Adrenal gland (tissue), 12 donors: ENCODE measurements around the gene OXSR1. TPM values are rescaled to one million over a fixed set of nuclear protein-coding genes. Genes with fewer than 3 reads are reported as not detected.

Experiments used
- DNase-seq, 7 donors: peaks; one replicate each; pipeline ENCODE4 v3.0.0-alpha.2; 2019 to 2020
- H3K27ac ChIP-seq, 5 donors: fragments of 200-600 bp; sonication (generic) in 4 of 5; 1 replicate in 3 of 5; 2 replicates in 2 of 5; pipeline versions ENCODE4 v1.5.1 to v1.8.0; 2016 to 2020; ENCODE audit warnings: mild to moderate bottlenecking in 1 of 5
- H3K27me3 ChIP-seq: fragments of 200-600 bp; 2 replicates; pipeline ENCODE4 v1.8.0; 2021
- H3K36me3 ChIP-seq, 2 donors: fragments of 200-600 bp; replicated peaks in 1 of 2; 1 replicate in 1 of 2; 2 replicates in 1 of 2; pipeline versions ENCODE4 v1.5.1 to v1.8.0; 2018 to 2022
- H3K4me1 ChIP-seq, 2 donors: fragments of 200-600 bp; replicated peaks in 1 of 2; 1 replicate in 1 of 2; 2 replicates in 1 of 2; pipeline versions ENCODE4 v1.5.1 to v1.8.0; 2018 to 2021
- H3K4me3 ChIP-seq, 4 donors: fragments of 200-600 bp; sonication (generic) in 3 of 4; one replicate each; pipeline ENCODE4 v1.5.1; 2016 to 2018
- H3K9me3 ChIP-seq, 3 donors: fragments of 200-600 bp; sonication (generic) in 1 of 3; replicated peaks in 1 of 3; 1 replicate in 2 of 3; 2 replicates in 1 of 3; pipeline versions ENCODE4 v1.5.1 to v1.8.0; 2016 to 2021
- CTCF ChIP-seq, 6 experiments: fragments of 450-650 bp in 4 of 6; fragments of 200-600 bp in 2 of 6; sonication (generic) in 1 of 6; IDR thresholded peaks; 1 replicate in 5 of 6; 2 replicates in 1 of 6; pipeline versions ENCODE4 v1.5.1 to v1.8.0; 2016 to 2021; ENCODE audit warnings: antibody characterized with exemption in 6 of 6, mild to moderate bottlenecking in 2 of 6, moderate library complexity in 1 of 6
- POLR2A ChIP-seq, 2 donors: fragments of 450-650 bp; IDR thresholded peaks; one replicate each; pipeline ENCODE4 v1.6.1; 2017; ENCODE audit warnings: antibody characterized with exemption in 2 of 2, mild to moderate bottlenecking in 2 of 2, moderate library complexity in 1 of 2
- WGBS, 4 donors: extraction: QIAGEN DNeasy Blood & Tissue Kit in 2 of 4; methylation state at CpG; one replicate each; pipeline versions ENCODE4 v1.1.5 to v1.1.7; 2013 to 2017; 5-methylcytosine and 5-hydroxymethylcytosine counted together
- intact Hi-C, 2 donors: fragments of 100-400 bp; cut with DNase I; formaldehyde crosslinking; loops; one replicate each; pipeline versions ENCODE4 v1.14.1 to v1.15.0; 2022 to 2023
- polyA plus RNA-seq, 3 donors: library from polyadenylated mRNA; stranded (reverse); fragments of 200-250 nt in 2 of 3; fragments of 350-450 nt in 1 of 3; fragmentation: Illumina TruSeq in 1 of 3; extraction: RNeasy Lipid Tissue Mini Kit (QIAGEN cat#74804) in 1 of 3; gene quantifications; one replicate each; pipeline ENCODE4 v1.2.3, GENCODE V29; 2013 to 2014
- total RNA-seq, 9 donors: library from RNA; depleted of rRNA in 4 of 9; stranded (reverse); fragments of >200 nt in 4 of 9; fragments of 120-200 nt in 1 of 9; fragmentation: NEBNext Ultra II Directional in 1 of 9; extraction: Animal tissue kit (Norgen Biotek cat#: 25700) in 1 of 9; gene quantifications; one replicate each; pipeline versions ENCODE4 v1.1.0 to v1.2.4, GENCODE V29; 2013 to 2023
- donor health status: healthy with polysubstance abuse.
- donor health status: Bipolar disorder and iron deficiency.
- donor health status: DM: yes; HTN: yes; CAD: no.
- donor health status: DM: no; HTN: no; CAD: no.
- donor health status: DM: no; HTN: no; CAD: no.
- donor health status: DM: yes; HTN: yes; CAD: no.

Gene OXSR1
- total and polyA plus RNA-seq, 12 donors: 14.8 to 47.5 (median 29.3) TPM

GRCh38 chr3:38154625-38155255 lies 10.6 kb upstream of the OXSR1 start:
- TF ChIP-seq POLR2A (IDR thresholded peaks at IDR 0.05) (no peak), CTCF (IDR thresholded peaks at IDR 0.05) (no peak)
- no peaks in the 10 kb centered on the region for H3K9me3 ChIP-seq
- 49 to 69% (median 64%) methylated on average over 2 of the region's 2 CpGs for WGBS, 4 donors
- H3K4me1 ChIP-seq: peaks cover 0 to 4% of the 10 kb centered on the region in 2 donors
- no peaks in the 10 kb centered on the region for H3K36me3 ChIP-seq
- DNase-seq: no peak
- H3K27me3 ChIP-seq: no peaks in the 10 kb centered on the region
- H3K4me3 ChIP-seq: no peak overlapping the region
- intact Hi-C loops: no loop called here
- no peak overlapping the region for H3K27ac ChIP-seq

GRCh38 chr3:38155825-38156224 lies 9.5 kb upstream of the OXSR1 start:
- no peaks in the 10 kb centered on the region for H3K9me3 ChIP-seq
- H3K4me3 ChIP-seq: no peak overlapping the region
- 86 to 90% (median 88%) methylated on average over 2 of the region's 2 CpGs for WGBS, 4 donors
- H3K27ac ChIP-seq: no peak overlapping the region
- H3K36me3 ChIP-seq: no peaks in the 10 kb centered on the region
- DNase-seq: no peak
- peaks cover 0 to 4% of the 10 kb centered on the region in 2 donors for H3K4me1 ChIP-seq
- H3K27me3 ChIP-seq: no peaks in the 10 kb centered on the region
- TF ChIP-seq POLR2A (IDR thresholded peaks at IDR 0.05) (no peak), CTCF (IDR thresholded peaks at IDR 0.05) (no peak)
- intact Hi-C loops: no loop called here

- no peak overlapping the region for H3K27ac ChIP-seq
- H3K36me3 ChIP-seq: no peaks in the 10 kb centered on the region
- peaks cover 0 to 4% of the 10 kb centered on the region in 2 donors for H3K4me1 ChIP-seq
- WGBS, 4 donors: 83 to 100% (median 95%) methylated on average over 2 of the region's 2 CpGs
- intact Hi-C loops: no loop called here
- H3K27me3 ChIP-seq: no peaks in the 10 kb centered on the region
- TF ChIP-seq CTCF (IDR thresholded peaks at IDR 0.05): no peak
- no peak for TF ChIP-seq POLR2A (IDR thresholded peaks at IDR 0.05)
- DNase-seq: no peak
- H3K9me3 ChIP-seq: no peaks in the 10 kb centered on the region
- H3K4me3 ChIP-seq: no peak overlapping the region
Measured at GRCh38 chr3:38157117-38157516, 8.2 kb upstream of the OXSR1 start.

GRCh38 chr3:38157595-38157994 lies 7.7 kb upstream of the OXSR1 start:
- Histone ChIP-seq H3K4me3 (no peak overlapping the region), H3K36me3 (no peaks in the 10 kb centered on the region), H3K4me1 (peaks cover 0 to 4% of the 10 kb centered on the region in 2 donors), H3K9me3 (no peaks in the 10 kb centered on the region), H3K27me3 (no peaks in the 10 kb centered on the region), H3K27ac (no peak overlapping the region)
- intact Hi-C loops: no loop called here
- TF ChIP-seq POLR2A (IDR thresholded peaks at IDR 0.05): no peak
- TF ChIP-seq CTCF (IDR thresholded peaks at IDR 0.05): no peak
- 81 to 86% (median 85%) methylated on average over 3 of the region's 3 CpGs for WGBS, 4 donors
- DNase-seq: no peak
